GM12875 (cell line): ENCODE results near the gene SEMA6C.

Experiments
- H3K4me3 ChIP-seq: one replicate; pipeline ENCODE4 v1.5.1; 2011; ENCODE audit warnings: low read depth, low read length, control low read depth
- TF ChIP-seq, protein P1 (sequence below): IDR thresholded peaks from 2 replicates; pipeline ENCODE4 v1.5.1; 2011; ENCODE audit warnings: low read depth, mild to moderate bottlenecking, control low read depth, inconsistent platforms, low read length, moderate library complexity, borderline replicate concordance; ENCODE audit not compliant: insufficient read depth

The SEMA6C gene

DNA sequence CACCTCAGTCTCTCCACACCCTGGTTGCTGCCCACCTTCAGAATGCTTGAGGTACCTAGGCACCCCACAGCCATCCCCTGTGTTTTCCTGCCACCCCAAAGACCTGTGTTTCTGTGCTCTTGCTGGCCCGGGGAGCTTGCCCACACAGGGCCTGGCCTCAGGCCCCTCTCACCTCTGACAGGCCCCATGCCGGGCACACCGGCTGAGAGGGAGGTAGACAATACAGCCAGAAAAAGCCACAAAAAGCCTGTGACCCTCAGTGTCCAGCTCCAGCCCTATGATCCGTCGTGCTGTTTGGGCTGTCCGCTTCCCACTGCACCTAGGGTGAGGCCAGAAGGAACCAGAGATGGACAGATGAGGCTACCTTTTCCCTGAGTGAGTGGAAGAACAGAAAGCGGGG lies 11.4 kb downstream of the SEMA6C start:
- TF ChIP-seq, protein P1, sequence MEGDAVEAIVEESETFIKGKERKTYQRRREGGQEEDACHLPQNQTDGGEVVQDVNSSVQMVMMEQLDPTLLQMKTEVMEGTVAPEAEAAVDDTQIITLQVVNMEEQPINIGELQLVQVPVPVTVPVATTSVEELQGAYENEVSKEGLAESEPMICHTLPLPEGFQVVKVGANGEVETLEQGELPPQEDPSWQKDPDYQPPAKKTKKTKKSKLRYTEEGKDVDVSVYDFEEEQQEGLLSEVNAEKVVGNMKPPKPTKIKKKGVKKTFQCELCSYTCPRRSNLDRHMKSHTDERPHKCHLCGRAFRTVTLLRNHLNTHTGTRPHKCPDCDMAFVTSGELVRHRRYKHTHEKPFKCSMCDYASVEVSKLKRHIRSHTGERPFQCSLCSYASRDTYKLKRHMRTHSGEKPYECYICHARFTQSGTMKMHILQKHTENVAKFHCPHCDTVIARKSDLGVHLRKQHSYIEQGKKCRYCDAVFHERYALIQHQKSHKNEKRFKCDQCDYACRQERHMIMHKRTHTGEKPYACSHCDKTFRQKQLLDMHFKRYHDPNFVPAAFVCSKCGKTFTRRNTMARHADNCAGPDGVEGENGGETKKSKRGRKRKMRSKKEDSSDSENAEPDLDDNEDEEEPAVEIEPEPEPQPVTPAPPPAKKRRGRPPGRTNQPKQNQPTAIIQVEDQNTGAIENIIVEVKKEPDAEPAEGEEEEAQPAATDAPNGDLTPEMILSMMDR = no peak

GRCh38 chr1:151134396-151134795 lies 12.0 kb downstream of the SEMA6C start:
- TF ChIP-seq, protein P1 = no peak
- H3K4me3 ChIP-seq = no peak overlapping the region

More for the DNA sequence above, 11.4 kb downstream of the SEMA6C start:
- H3K4me3 ChIP-seq = no peak overlapping the region

DNA sequence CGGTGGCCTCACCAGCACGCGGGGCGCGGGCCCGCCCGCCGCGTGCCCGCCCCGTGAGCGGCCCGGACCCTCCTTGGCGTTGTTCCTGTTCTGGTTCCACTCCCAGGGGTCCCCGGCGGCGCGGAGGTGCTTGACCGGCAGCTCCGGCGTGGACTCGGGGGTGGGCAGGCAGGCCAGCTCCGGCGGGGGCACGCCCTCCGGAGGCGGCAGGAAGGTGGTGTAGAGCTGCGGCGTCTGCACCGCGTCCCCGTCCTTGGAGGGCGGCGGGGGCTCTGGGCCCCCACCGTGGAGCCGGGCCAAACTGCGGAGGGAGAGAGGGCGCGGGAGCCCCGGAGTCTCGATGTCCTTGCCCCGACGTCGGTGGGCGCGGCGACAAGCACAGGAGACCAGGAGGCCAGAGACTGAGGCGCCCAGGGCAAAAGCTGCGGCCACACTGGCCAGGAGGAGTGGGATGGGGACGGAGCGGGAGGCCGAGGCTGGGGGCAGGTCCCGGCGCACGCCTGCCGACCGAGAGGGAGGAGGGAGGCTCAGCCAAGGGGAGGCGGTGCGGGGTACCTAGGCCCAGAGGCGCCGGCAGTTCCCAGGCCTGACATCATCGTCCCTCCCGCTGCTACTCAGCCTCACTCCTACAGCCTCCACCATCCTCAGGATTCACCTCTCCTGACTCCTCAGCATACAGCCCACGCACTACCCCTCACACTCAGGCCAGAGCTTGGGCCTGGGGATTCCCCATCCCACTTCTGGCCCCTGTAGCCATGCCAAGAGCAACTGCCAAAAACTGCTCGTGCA lies 13.2 kb downstream of the SEMA6C start:
- TF ChIP-seq, protein P1 = no peak

DNA sequence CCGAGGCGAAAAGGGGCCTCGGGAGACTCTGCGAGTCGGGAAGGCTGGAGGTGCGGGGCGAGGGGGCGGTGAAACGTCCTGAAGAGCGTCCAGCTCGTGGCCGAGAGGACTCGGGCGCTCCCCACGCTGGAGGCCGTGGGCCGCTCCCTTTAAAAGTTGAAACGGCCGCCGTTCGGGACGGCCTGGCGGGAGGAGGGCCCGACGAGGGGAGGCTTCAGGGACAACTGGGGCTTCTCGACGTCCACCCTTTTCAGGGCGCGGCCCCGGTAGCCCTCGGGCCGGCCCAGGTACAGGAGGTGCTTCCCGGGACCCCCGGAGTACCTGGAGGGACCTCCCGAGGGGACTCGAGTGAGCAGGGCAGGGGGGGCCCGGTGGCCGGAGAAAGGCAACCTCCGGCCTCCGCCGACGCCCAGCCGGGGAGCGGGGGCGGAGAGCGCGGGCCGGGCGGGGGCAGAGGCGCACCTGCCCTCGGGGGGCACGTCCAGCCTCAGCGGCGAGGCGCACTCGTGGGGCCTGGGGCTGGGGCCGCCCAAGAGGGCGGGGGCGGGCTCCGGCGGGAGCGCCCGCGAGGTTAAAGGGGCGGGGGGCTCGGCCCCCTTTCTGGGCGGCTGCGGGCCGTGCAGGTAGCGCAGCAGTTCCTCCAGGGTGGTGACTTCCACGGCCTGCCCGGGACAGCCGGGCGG lies 14.0 kb downstream of the SEMA6C start:
- H3K4me3 ChIP-seq = no peak overlapping the region
- TF ChIP-seq, protein P1 = no peak

More for the DNA sequence above, 13.2 kb downstream of the SEMA6C start:
- H3K4me3 ChIP-seq = no peak overlapping the region

DNA sequence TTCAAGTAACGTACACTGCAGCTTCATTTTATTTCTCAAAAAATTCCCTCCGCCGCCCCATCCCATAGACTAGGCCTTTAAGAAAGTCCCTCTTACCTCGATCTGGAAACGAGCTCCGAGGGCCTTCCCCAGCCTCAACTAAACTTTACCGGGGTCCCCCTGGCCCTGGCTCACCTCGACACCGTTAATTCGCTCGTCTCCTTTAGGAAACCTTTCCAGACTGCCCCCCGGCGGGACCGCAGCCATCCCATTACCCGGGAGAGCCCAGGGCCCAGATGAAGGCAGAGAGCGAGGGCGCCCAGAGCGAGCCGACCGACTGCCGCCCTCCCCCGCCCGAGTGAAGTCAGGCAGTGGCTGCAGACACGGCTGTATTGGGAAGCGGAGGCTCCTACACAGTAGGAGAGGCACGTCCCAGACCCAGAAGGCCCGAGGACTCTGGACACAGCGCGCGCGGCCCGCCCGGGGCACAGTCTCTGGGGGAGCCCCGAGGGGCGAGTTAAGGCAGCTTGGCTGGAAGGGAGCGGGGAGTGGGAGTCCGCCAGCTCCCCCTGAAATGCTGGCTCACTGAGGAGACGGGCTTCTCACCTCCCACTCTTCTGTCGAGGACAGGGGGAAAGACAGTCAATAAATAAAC lies 14.6 kb downstream of the SEMA6C start:
- TF ChIP-seq, protein P1 = no peak
- no peak overlapping the region for H3K4me3 ChIP-seq

DNA sequence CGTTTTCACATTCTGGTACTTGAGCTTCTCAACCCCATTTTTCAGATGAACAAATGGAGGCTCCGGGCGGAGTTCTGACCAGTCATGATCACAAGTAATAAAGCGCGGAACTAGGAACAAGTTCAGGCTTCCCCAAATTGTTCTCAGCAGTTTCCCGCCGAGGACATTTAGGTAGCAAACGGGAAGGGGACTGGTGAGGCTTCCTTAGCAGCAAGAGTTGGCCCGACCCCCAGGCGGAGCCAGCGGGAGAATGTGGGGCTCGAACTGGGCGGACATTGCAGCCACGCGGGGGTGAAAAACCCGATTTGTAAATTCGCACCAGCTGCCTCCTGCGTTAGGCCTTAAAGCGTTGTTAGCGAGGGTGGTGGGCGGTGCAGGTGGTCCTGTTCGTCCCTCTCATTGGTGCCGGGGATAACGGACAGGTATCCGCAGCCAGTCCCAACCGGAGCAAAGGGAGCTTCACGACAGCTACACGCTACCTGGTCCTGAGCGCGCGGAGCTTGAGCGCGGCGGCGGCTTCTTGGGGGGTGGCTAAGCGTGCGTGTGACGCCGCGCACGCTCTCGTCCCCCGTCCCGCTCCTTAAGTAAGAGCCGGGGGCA lies 15.3 kb downstream of the SEMA6C start:
- TF ChIP-seq, protein P1 = no peak
- peak overlapping the region; percentile 6 for H3K4me3 ChIP-seq
